Ishikawa (cell line): ENCODE results near the gene CWC15.

Source experiments
- CEBPB ChIP-seq: IDR thresholded peaks from 2 replicates; pipeline ENCODE4 v1.6.1; 2012
- CREB1 ChIP-seq: IDR thresholded peaks from 2 replicates; pipeline ENCODE4 v1.6.1; 2012; ENCODE audit warnings: low read depth
- EGR1 ChIP-seq: IDR thresholded peaks from 2 replicates; pipeline ENCODE4 v1.6.1; 2012
- EP300 ChIP-seq: IDR thresholded peaks from 2 replicates; pipeline ENCODE4 v1.6.1; 2012; ENCODE audit warnings: borderline replicate concordance
- FOXM1 ChIP-seq: IDR thresholded peaks from 2 replicates; pipeline ENCODE4 v1.6.1; 2012; ENCODE audit warnings: low read depth, borderline replicate concordance
- NFIC ChIP-seq: IDR thresholded peaks from 2 replicates; pipeline ENCODE4 v1.6.1; 2012
- RAD21 ChIP-seq: IDR thresholded peaks from 2 replicates; pipeline ENCODE4 v1.6.1; 2012; ENCODE audit warnings: low read depth
- TAF1 ChIP-seq: IDR thresholded peaks from 2 replicates; pipeline ENCODE4 v1.6.1; 2012; ENCODE audit warnings: low read depth, mild to moderate bottlenecking
- TCF12 ChIP-seq: IDR thresholded peaks from 2 replicates; pipeline ENCODE4 v1.6.1; 2012; ENCODE audit warnings: low read depth
- TEAD4 ChIP-seq: IDR thresholded peaks from 2 replicates; pipeline ENCODE4 v1.6.1; 2012
- YY1 ChIP-seq: IDR thresholded peaks from 2 replicates; pipeline ENCODE4 v1.6.1; 2012; ENCODE audit warnings: low read depth
- ZBTB7A ChIP-seq: IDR thresholded peaks from 2 replicates; pipeline ENCODE4 v1.6.1; 2012; ENCODE audit warnings: low read depth
- TF ChIP-seq, protein P1 (sequence below): IDR thresholded peaks from 2 replicates; pipeline ENCODE4 v1.6.1; 2012
- TF ChIP-seq, protein P2 (sequence below): IDR thresholded peaks from 2 replicates; pipeline ENCODE4 v1.6.1; 2012
- TF ChIP-seq, protein P3 (sequence below): IDR thresholded peaks from 2 replicates; pipeline ENCODE4 v1.6.1; 2012; ENCODE audit warnings: low read depth, mild to moderate bottlenecking

Gene CWC15

DNA sequence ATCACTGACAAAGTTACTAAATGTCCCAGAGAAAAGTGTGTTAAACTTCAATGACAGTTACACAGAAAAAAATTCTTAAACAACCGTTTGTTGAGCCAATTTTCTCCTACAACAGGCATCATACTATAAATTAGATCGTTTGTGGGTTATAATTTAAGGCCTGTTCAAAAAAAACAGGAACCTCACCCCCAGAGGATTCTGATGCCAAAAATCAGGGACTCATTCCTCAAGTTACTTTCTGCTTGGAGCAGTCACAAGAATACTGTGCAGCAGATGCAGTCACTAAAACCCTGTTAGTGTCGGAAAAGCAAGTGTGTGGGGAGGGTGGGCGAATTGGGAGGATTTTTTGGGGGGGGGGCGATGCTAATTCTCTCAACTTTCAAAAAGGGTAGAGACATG lies 657 bp downstream of the CWC15 start:
- no peak for TF ChIP-seq TEAD4
- TF ChIP-seq, protein P1, sequence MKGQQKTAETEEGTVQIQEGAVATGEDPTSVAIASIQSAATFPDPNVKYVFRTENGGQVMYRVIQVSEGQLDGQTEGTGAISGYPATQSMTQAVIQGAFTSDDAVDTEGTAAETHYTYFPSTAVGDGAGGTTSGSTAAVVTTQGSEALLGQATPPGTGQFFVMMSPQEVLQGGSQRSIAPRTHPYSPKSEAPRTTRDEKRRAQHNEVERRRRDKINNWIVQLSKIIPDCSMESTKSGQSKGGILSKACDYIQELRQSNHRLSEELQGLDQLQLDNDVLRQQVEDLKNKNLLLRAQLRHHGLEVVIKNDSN, result no peak
- no peak for TF ChIP-seq FOXM1
- TF ChIP-seq, protein P2, sequence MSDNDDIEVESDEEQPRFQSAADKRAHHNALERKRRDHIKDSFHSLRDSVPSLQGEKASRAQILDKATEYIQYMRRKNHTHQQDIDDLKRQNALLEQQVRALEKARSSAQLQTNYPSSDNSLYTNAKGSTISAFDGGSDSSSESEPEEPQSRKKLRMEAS, result no peak
- TF ChIP-seq YY1, result no peak
- no peak for TF ChIP-seq TCF12
- TF ChIP-seq CREB1, result no peak
- TF ChIP-seq TAF1, result no peak
- no peak for TF ChIP-seq ZBTB7A
- TF ChIP-seq RAD21, result no peak
- no peak for TF ChIP-seq NFIC
- TF ChIP-seq EP300, result no peak
- TF ChIP-seq, protein P3, sequence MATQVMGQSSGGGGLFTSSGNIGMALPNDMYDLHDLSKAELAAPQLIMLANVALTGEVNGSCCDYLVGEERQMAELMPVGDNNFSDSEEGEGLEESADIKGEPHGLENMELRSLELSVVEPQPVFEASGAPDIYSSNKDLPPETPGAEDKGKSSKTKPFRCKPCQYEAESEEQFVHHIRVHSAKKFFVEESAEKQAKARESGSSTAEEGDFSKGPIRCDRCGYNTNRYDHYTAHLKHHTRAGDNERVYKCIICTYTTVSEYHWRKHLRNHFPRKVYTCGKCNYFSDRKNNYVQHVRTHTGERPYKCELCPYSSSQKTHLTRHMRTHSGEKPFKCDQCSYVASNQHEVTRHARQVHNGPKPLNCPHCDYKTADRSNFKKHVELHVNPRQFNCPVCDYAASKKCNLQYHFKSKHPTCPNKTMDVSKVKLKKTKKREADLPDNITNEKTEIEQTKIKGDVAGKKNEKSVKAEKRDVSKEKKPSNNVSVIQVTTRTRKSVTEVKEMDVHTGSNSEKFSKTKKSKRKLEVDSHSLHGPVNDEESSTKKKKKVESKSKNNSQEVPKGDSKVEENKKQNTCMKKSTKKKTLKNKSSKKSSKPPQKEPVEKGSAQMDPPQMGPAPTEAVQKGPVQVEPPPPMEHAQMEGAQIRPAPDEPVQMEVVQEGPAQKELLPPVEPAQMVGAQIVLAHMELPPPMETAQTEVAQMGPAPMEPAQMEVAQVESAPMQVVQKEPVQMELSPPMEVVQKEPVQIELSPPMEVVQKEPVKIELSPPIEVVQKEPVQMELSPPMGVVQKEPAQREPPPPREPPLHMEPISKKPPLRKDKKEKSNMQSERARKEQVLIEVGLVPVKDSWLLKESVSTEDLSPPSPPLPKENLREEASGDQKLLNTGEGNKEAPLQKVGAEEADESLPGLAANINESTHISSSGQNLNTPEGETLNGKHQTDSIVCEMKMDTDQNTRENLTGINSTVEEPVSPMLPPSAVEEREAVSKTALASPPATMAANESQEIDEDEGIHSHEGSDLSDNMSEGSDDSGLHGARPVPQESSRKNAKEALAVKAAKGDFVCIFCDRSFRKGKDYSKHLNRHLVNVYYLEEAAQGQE, result no peak

DNA sequence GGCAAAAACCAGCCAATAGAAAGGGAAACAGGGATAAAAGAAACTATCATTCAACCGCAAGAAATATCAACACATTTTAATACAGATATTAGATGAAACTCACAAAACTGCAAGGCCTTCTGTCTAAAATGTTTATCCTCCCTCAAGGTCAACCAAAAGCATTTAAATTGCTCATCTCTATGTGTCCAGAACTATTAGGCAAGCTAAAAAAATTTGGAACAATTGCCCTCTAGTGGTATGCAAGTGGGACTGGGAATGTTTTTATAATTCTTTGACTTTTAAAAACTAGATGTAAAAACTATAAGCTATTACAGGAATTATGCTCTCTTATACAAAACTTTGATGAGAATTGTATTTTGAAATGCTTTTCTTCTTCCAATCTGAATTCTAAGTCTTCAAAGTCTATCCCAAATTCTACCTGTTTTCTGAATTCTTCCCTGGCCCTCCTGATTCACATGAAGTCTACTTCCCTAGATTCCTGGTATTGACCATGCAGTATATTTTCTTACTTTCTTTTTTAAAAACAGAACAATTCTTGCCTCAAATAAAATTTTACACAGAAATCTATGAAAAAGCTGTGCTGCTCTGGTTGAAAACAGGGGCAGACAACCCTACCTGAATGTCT lies 4.9 kb downstream of the CWC15 start:
- TF ChIP-seq RAD21 (peak; percentile 42), TEAD4 (no peak), FOXM1 (no peak), ZBTB7A (no peak), NFIC (no peak), CREB1 (no peak), TAF1 (no peak)
- TF ChIP-seq, protein P2, result no peak

DNA sequence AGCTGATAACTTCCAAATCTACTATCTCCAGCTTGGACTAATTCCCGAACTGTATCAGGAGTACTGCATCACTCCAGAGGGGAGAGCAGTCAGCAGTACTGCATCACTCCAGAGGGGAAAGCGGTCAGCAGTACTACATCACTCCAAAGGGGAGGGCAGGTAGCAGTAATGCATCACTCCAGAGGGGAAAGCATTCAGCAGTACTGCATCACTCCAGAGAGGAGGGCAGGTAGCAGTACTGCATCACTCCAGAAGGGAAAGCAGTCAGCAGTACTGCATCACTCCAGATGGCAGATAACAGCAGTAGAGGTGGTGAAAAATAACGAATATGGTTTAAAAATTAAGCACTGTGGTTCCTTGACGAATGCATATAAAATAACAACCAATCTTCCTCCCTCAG lies 8.4 kb downstream of the CWC15 start:
- TF ChIP-seq YY1, result no peak
- TF ChIP-seq, protein P1, result no peak
- no peak for TF ChIP-seq FOXM1
- no peak for TF ChIP-seq TAF1
- no peak for TF ChIP-seq EP300
- no peak for TF ChIP-seq NFIC
- no peak for TF ChIP-seq EGR1
- TF ChIP-seq TEAD4, result no peak
- TF ChIP-seq, protein P2, result no peak
- TF ChIP-seq RAD21, result no peak
- TF ChIP-seq CEBPB, result no peak
- TF ChIP-seq TCF12, result no peak
- TF ChIP-seq CREB1, result no peak

DNA sequence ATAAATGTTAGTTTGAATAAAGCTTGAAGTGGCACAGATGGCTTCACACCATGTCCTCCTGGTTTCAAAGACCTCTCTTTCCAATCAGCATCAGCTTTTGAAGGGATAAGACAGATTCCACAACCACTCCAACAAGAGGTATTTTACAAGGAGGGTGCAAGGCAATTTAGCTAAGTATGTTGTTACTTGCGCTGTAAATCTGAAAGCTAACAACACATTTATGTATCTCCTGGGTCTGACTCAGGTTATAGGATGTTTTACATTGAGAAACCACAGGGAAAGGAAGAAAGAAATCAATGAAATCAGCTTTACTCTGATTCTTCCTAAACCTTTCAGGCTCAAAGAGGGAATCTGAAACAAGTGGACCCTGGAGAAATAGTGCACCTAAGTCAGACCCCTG lies 12.1 kb downstream of the CWC15 start:
- TF ChIP-seq, protein P3, result no peak
- no peak for TF ChIP-seq FOXM1
- no peak for TF ChIP-seq CREB1
- TF ChIP-seq, protein P2, result no peak

DNA sequence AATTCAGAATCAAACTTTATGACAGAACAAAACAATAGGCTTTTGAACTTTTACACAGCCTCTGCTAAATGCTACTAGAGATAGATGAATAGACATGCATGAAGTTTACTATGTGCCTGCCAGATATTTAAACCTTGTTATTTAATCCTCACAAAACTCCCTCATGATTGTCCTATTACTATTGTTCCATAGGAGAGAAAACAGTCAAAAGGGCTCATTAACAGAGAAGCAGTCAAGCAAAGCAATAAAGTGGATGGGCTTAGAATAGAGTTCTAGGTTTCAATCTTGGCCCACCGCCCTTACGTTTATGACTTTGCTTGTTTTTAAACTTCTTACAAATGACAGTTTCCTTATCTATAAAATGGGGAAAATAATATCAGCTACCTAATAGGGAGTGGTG lies 12.9 kb downstream of the CWC15 start:
- TF ChIP-seq YY1, result no peak
- peak; percentile 28; the same call in 1 of the 2 replicates for TF ChIP-seq NFIC

DNA sequence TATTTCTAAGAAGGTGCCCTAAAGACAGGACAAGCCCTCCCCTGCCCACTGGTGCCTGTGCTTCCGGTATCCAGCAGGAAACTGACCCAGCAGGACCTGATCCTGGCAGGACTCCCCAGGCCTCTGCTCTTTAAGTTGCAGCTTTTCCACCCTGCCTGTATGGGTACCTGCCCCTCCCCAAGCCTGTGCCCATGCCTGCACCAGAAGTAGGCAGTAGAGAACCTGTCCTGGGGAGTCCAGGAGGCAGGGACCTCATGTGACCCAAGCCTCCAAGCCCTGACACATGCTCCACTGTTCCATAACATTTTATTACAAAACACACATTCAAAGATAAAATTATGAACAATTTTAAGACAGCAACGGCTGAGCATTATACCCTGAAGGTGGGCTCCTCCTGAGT lies 14.2 kb downstream of the CWC15 start:
- TF ChIP-seq, protein P2, result no peak
- TF ChIP-seq, protein P1, result no peak
- TF ChIP-seq TEAD4, result no peak
- TF ChIP-seq RAD21, result no peak
- TF ChIP-seq TCF12, result no peak
- no peak for TF ChIP-seq CEBPB
- no peak for TF ChIP-seq CREB1
- no peak for TF ChIP-seq ZBTB7A
- TF ChIP-seq FOXM1, result no peak
- no peak for TF ChIP-seq EP300
- TF ChIP-seq TAF1, result no peak
- TF ChIP-seq YY1, result no peak
- no peak for TF ChIP-seq NFIC
- TF ChIP-seq EGR1, result no peak
- TF ChIP-seq, protein P3, result no peak
